ENCODE results near the gene UQCC5.

UQCC5 gene

GRCh38 chr3:52490035-52490938, 46.1 kb upstream of the UQCC5 start:
- TF ChIP-seq FEZF1 (tag by site-specific recombination; IDR thresholded peaks at IDR 0.05) (no peak), ZNF660 (tag by site-specific recombination; IDR thresholded peaks at IDR 0.05) (no peak), ZNF560 (tag by site-specific recombination; IDR thresholded peaks at IDR 0.05; ENCODE audit: borderline replicate concordance) (no peak), ZNF148 (tag by site-specific recombination; IDR thresholded peaks at IDR 0.05; ENCODE audit: borderline replicate concordance) (no peak), ZNF623 (tag by site-specific recombination; IDR thresholded peaks at IDR 0.05) (no peak), HOXA7 (CRISPR knock-in tag; IDR thresholded peaks at IDR 0.05; ENCODE audit: borderline replicate concordance) (no peak), ATF2 (tag by site-specific recombination; IDR thresholded peaks at IDR 0.05; ENCODE audit: low read depth) (no peak), ZNF155 (tag by site-specific recombination; IDR thresholded peaks at IDR 0.05) (no peak), ZNF518A (tag by site-specific recombination; conservative IDR thresholded peaks at IDR 0.05; ENCODE audit: low read depth) (no peak), ZNF354C (tag by site-specific recombination; IDR thresholded peaks at IDR 0.05; ENCODE audit: borderline replicate concordance, low read depth) (no peak), ZNF404 (tag by site-specific recombination; IDR thresholded peaks at IDR 0.05) (no peak), KLF7 (tag by site-specific recombination; IDR thresholded peaks at IDR 0.05; ENCODE audit: borderline replicate concordance) (no peak), ZNF530 (tag by site-specific recombination; IDR thresholded peaks at IDR 0.05; ENCODE audit: low read depth) (no peak), ZNF37A (tag by site-specific recombination; IDR thresholded peaks at IDR 0.05) (no peak), ZSCAN23 (tag by site-specific recombination; IDR thresholded peaks at IDR 0.05) (no peak)
- H3K9me3 ChIP-seq (ENCODE audit: control insufficient read depth, insufficient read depth, low read depth, low read length): no peaks in the 10 kb centered on the region
- CTCF ChIA-PET: interaction anchor here (0.7 kb wide), 1 partner anchor 12 kb away, joined by 3 read pairs; no protein-coding TSS in a partner anchor
- no peak overlapping the region for H3K4me3 ChIP-seq (ENCODE audit: low read depth, low read length)
- H3K27ac ChIP-seq (ENCODE audit: extremely low read depth, low read depth, low read length): no peak overlapping the region
- peaks cover 4 to 77% of the 10 kb centered on the region in 2 experiments; a peak in 1 of 3 replicates for H3K36me3 ChIP-seq (ENCODE audit: control insufficient read depth in 2 of 2, insufficient read depth in 1 of 2, low read length in 2 of 2)
- H3K4me1 ChIP-seq (ENCODE audit: control insufficient read depth, insufficient read depth, low read length): no peaks in the 10 kb centered on the region
- POLR2A ChIA-PET: no interaction called here
